Measurements from ENCODE around the gene TTBK2.

DNA sequence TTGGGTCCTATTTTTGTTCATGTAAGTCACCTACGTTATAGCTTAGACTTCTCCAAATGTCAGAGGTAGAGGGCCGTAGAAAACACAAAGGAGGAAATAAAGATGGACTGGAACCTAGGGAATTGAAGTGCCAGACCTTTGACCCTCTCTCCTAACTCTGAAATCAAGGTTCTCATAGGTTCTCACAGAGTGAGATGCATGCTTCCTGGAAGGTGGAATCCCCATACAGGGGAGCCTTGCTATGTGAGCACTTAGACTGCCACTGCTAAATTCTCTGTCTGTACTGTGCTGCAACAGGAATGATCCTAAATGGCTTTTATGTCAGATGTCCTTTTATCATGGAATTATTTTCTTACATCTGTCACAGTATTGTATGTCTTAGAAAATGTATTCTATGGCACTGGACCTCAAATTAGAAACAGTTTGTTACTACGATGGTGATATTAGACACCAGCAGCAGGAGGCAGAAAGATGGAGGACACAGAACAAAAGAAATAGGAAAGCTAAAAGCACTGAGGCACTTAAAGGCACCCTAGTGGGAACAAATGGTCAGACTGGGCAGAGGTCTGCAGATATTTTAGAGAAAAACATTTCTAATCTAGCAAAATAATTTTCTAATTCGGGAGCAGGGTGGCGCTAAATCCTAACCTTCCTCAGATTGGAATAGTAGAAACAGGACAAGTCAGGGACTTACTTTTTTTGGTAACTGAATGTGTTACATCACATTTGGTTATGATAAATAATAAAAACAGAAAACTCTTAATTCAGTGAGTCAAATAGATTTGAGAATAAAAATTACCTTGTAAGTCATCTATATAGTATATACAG lies 123.4 kb downstream of the TTBK2 start:
- TF ChIP-seq POLR2A (IDR thresholded peaks at IDR 0.05): no peak
- TF ChIP-seq CTCF (IDR thresholded peaks at IDR 0.05): no peak
